ENCODE measurements around the gene HNRNPCL1. TPM values are rescaled to one million over a fixed set of nuclear protein-coding genes. Genes with fewer than 3 reads are reported as not detected.

The HNRNPCL1 gene
- total RNA-seq, 1 donor from 2014 or later = not detected

GRCh38 chr1:12811409-12811784, 37.1 kb downstream of the HNRNPCL1 start:
- Mint-ChIP-seq H3K27ac (no peak overlapping the region), H3K4me3 (no peak overlapping the region), H3K36me3 (no peaks in the 10 kb centered on the region), H3K27me3 (ENCODE audit: low read depth) (no peaks in the 10 kb centered on the region), H3K4me1 (no peaks in the 10 kb centered on the region), H3K9me3 (peaks cover 34% of the 10 kb centered on the region)
- DNase-seq (ENCODE audit: low spot score in 2 of 2, unreplicated experiment in 2 of 2) = no peak
- TF ChIP-seq CTCF (IDR thresholded peaks at IDR 0.05; ENCODE audit: unreplicated experiment) = no peak

GRCh38 chr1:12810691-12811408, 37.7 kb downstream of the HNRNPCL1 start:
- H3K27ac Mint-ChIP-seq = no peak overlapping the region
- H3K27me3 Mint-ChIP-seq (ENCODE audit: low read depth) = no peaks in the 10 kb centered on the region
- DNase-seq (ENCODE audit: low spot score in 2 of 2, unreplicated experiment in 2 of 2) = no peak
- no peaks in the 10 kb centered on the region for H3K36me3 Mint-ChIP-seq
- H3K9me3 Mint-ChIP-seq = peaks cover 40% of the 10 kb centered on the region
- no peaks in the 10 kb centered on the region for H3K4me1 Mint-ChIP-seq
- TF ChIP-seq CTCF (IDR thresholded peaks at IDR 0.05; ENCODE audit: unreplicated experiment) = no peak
- no peak overlapping the region for H3K4me3 Mint-ChIP-seq

- no peaks in the 10 kb centered on the region for H3K27me3 Mint-ChIP-seq (ENCODE audit: low read depth)
- H3K4me3 Mint-ChIP-seq = no peak overlapping the region
- no peak for TF ChIP-seq CTCF (IDR thresholded peaks at IDR 0.05; ENCODE audit: unreplicated experiment)
- peaks cover 41% of the 10 kb centered on the region for H3K9me3 Mint-ChIP-seq
- no peak overlapping the region for H3K27ac Mint-ChIP-seq
- no peaks in the 10 kb centered on the region for H3K4me1 Mint-ChIP-seq
- H3K36me3 Mint-ChIP-seq = no peaks in the 10 kb centered on the region
- no peak for DNase-seq (ENCODE audit: low spot score in 2 of 2, unreplicated experiment in 2 of 2)
These were observed 38.6 kb downstream of the HNRNPCL1 start for GRCh38 chr1:12809933-12810332.

GRCh38 chr1:12799730-12800129, 48.8 kb downstream of the HNRNPCL1 start:
- no peak overlapping the region for H3K4me3 Mint-ChIP-seq
- peaks cover 26% of the 10 kb centered on the region for H3K9me3 Mint-ChIP-seq
- no peak overlapping the region for H3K27ac Mint-ChIP-seq
- no peak for DNase-seq (ENCODE audit: low spot score in 2 of 2, unreplicated experiment in 2 of 2)
- no peaks in the 10 kb centered on the region for H3K27me3 Mint-ChIP-seq (ENCODE audit: low read depth)
- peaks cover 2% of the 10 kb centered on the region for H3K4me1 Mint-ChIP-seq
- no peaks in the 10 kb centered on the region for H3K36me3 Mint-ChIP-seq
- TF ChIP-seq CTCF (IDR thresholded peaks at IDR 0.05; ENCODE audit: unreplicated experiment) = no peak

- TF ChIP-seq CTCF (IDR thresholded peaks at IDR 0.05; ENCODE audit: unreplicated experiment) = no peak
- H3K36me3 Mint-ChIP-seq = no peaks in the 10 kb centered on the region
- H3K9me3 Mint-ChIP-seq = peaks cover 19% of the 10 kb centered on the region
- H3K4me1 Mint-ChIP-seq = peaks cover 2% of the 10 kb centered on the region
- H3K27ac Mint-ChIP-seq = no peak overlapping the region
- DNase-seq (ENCODE audit: low spot score in 2 of 2, unreplicated experiment in 2 of 2) = no peak
- H3K27me3 Mint-ChIP-seq (ENCODE audit: low read depth) = no peaks in the 10 kb centered on the region
- no peak overlapping the region for H3K4me3 Mint-ChIP-seq
These were observed 49.6 kb downstream of the HNRNPCL1 start for GRCh38 chr1:12798911-12799310.

Other genes with a start within 250 kb of the HNRNPCL1 start
- 1,067 to 1,086 TPM (median 1,071 TPM) in 3 replicates for gene DHRS3, start 230.5 kb downstream of the HNRNPCL1 start, total RNA-seq
- gene AADACL4, start 204.6 kb downstream of the HNRNPCL1 start, total RNA-seq = 0.31 to 0.36 TPM (median 0.31 TPM) in 3 replicates
- not detected in 3 replicates for gene AADACL3, start 132.6 kb downstream of the HNRNPCL1 start, total RNA-seq
- gene CFAP107, start 102.5 kb downstream of the HNRNPCL1 start, total RNA-seq = not detected in 3 replicates
- gene PRAMEF12, start 75.0 kb downstream of the HNRNPCL1 start, total RNA-seq = not detected in 3 replicates
- gene PRAMEF1, start 57.3 kb downstream of the HNRNPCL1 start, total RNA-seq = not detected in 3 replicates
- gene PRAMEF11, start 17.3 kb downstream of the HNRNPCL1 start, total RNA-seq = not detected in 3 replicates
- not detected in 3 replicates for gene PRAMEF2, start 8.4 kb upstream of the HNRNPCL1 start, total RNA-seq
- gene PRAMEF4, start 37.5 kb upstream of the HNRNPCL1 start, total RNA-seq = not detected in 3 replicates
- not detected in 3 replicates for gene PRAMEF10, start 49.5 kb upstream of the HNRNPCL1 start, total RNA-seq
- gene PRAMEF7, start 67.9 kb upstream of the HNRNPCL1 start, total RNA-seq = not detected in 3 replicates
- not detected in 3 replicates for gene PRAMEF6, start 98.9 kb upstream of the HNRNPCL1 start, total RNA-seq
- gene PRAMEF27, start 207.9 kb upstream of the HNRNPCL1 start, total RNA-seq = not detected in 3 replicates
- gene HNRNPCL3, start 212.0 kb upstream of the HNRNPCL1 start, total RNA-seq = not detected in 3 replicates
- not detected in 3 replicates for gene PRAMEF25, start 222.1 kb upstream of the HNRNPCL1 start, total RNA-seq

Measured in mesothelial cell of epicardium (in vitro differentiated cells).